Activated naive CD8-positive, alpha-beta T cell treated with anti-CD3 and anti-CD28 coated beads, Interleukin-2, amount 10 ng/mL, durations not matched to agents 7 days and 5 days (primary cell): ENCODE data around the gene SRXN1. TPM values are rescaled to one million over a fixed set of nuclear protein-coding genes. Genes with fewer than 3 reads are reported as not detected.
A peak's percentile ranks its signal among the peaks of the same experiment; 100 is the strongest.

Experiments
- ATAC-seq: fragments of 150-1000 bp; cut with Tn5 transposase; one replicate; pipeline ENCODE4 v1.10.0; 2021; ENCODE audit warnings: low read depth, moderate library complexity
- POLR2A ChIA-PET: fragments of 350-600 bp; sonication (Branson Sonifier 250); formaldehyde crosslinking; loops from one replicate; lab custom pipeline; 2021; ENCODE audit warnings: antibody characterized with exemption; lab: Charles Lee
- DNase-seq: peaks from one replicate; pipeline ENCODE4 v3.0.0; 2021
- H3K27ac Mint-ChIP-seq: one replicate; pipeline ENCODE4 v1.8.0; 2022; ENCODE audit warnings: mild to moderate bottlenecking, mixed read lengths
- H3K27me3 Mint-ChIP-seq: one replicate; pipeline ENCODE4 v1.8.0; 2022; ENCODE audit warnings: mild to moderate bottlenecking, moderate library complexity, mixed read lengths
- H3K36me3 Mint-ChIP-seq: one replicate; pipeline ENCODE4 v1.8.0; 2021; ENCODE audit warnings: mild to moderate bottlenecking, mixed read lengths
- H3K4me1 Mint-ChIP-seq: one replicate; pipeline ENCODE4 v1.8.0; 2021; ENCODE audit warnings: mixed read lengths
- H3K4me3 Mint-ChIP-seq: one replicate; pipeline ENCODE4 v1.8.0; 2022; ENCODE audit warnings: mild to moderate bottlenecking, moderate library complexity, mixed read lengths
- H3K9me3 Mint-ChIP-seq: one replicate; pipeline ENCODE4 v1.8.0; 2021; ENCODE audit warnings: mixed read lengths
- total RNA-seq, 2 experiments: library from RNA; stranded (reverse); gene quantifications; one replicate each; pipeline ENCODE4 v1.2.3, GENCODE V29; 2021

Gene SRXN1
- total RNA-seq, 2 experiments from 2014 or later, result 11.6 to 11.7 TPM

DNA sequence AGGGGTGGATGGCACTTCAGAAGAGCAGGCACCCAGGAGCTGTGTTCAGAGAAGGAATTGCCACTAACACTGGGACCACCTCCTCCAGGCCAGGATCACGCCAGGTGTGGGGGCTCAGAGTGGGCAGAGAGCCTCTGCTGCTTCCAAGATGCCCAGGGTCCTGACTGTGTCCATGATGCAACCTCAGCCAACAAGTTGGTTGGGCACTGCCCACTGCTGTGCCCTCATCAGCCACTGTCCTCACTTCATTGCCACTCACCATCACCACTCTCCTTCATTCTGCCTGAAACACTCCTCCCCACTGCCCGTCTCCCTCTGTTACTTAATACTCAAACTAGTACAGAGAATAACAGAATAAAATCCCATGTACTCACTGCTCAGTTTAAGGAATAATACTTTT lies 26.4 kb downstream of the SRXN1 start:
- H3K27ac Mint-ChIP-seq, result no peak overlapping the region
- H3K27me3 Mint-ChIP-seq, result peaks cover 13% of the 10 kb centered on the region
- POLR2A ChIA-PET, result no interaction called here
- DNase-seq, result no peak
- H3K9me3 Mint-ChIP-seq, result no peaks in the 10 kb centered on the region
- ATAC-seq, result no peak
- no peaks in the 10 kb centered on the region for H3K36me3 Mint-ChIP-seq
- no peaks in the 10 kb centered on the region for H3K4me1 Mint-ChIP-seq
- no peak overlapping the region for H3K4me3 Mint-ChIP-seq

DNA sequence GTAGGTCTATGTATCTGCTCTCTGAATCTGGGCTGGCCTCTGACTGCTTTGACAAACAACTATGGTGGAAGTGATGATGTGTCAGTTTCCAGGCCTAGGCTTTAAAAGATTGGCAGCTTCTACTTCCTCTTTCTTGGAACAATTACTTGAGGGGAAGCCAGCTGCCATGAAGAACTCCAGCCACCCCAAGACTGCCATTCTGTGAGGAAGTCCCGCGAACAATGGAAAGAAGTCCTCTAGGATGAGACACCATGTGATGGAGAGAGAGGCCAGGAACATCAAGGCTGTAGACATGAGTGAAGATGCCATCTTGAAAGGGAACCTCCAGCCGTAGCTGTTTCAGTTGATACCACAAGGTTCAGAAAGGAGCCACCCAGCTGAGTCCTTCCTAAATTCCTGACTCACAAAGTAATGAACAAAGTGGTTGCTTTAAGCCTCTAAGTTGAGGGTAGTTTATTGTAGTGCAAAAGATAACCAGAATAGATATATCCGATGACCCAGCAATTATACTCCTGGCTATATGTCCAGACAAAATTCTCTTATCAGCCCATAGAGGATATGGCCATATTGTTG lies 27.6 kb downstream of the SRXN1 start:
- no peak for ATAC-seq
- Mint-ChIP-seq H3K4me3 (no peak overlapping the region), H3K27me3 (peaks cover 16% of the 10 kb centered on the region), H3K27ac (no peak overlapping the region), H3K36me3 (no peaks in the 10 kb centered on the region), H3K9me3 (no peaks in the 10 kb centered on the region), H3K4me1 (no peaks in the 10 kb centered on the region)
- DNase-seq, result no peak
- POLR2A ChIA-PET, result no interaction called here

DNA sequence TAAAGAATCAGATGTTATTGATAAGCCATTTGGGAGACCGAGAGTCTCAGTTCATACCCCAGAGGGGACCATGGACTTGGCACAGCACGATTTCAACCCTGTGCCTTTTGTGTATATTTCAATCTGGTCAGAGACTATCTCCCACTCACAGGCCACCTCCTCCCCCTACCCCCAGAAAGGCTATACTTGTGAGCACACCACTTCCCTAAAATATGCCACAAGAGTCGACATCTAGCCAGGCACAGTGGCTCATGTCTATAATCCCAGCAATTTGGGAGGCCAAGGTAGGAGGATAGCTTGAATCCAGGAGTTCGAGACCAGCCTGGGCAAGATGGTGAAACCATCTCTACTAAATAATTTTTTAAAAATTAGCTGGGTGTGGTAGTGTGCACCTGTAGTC lies 29.3 kb downstream of the SRXN1 start:
- Mint-ChIP-seq H3K27ac (no peak overlapping the region), H3K27me3 (peaks cover 19% of the 10 kb centered on the region), H3K4me3 (no peak overlapping the region), H3K36me3 (no peaks in the 10 kb centered on the region), H3K9me3 (no peaks in the 10 kb centered on the region), H3K4me1 (no peaks in the 10 kb centered on the region)
- DNase-seq (no peak), ATAC-seq (no peak)
- POLR2A ChIA-PET, result no interaction called here

GRCh38 chr20:623021-623420 lies 30.0 kb downstream of the SRXN1 start:
- Mint-ChIP-seq H3K4me1 (no peaks in the 10 kb centered on the region), H3K27ac (no peak overlapping the region), H3K4me3 (no peak overlapping the region), H3K9me3 (no peaks in the 10 kb centered on the region), H3K27me3 (peaks cover 19% of the 10 kb centered on the region), H3K36me3 (no peaks in the 10 kb centered on the region)
- POLR2A ChIA-PET, result no interaction called here
- ATAC-seq, result no peak
- no peak for DNase-seq

DNA sequence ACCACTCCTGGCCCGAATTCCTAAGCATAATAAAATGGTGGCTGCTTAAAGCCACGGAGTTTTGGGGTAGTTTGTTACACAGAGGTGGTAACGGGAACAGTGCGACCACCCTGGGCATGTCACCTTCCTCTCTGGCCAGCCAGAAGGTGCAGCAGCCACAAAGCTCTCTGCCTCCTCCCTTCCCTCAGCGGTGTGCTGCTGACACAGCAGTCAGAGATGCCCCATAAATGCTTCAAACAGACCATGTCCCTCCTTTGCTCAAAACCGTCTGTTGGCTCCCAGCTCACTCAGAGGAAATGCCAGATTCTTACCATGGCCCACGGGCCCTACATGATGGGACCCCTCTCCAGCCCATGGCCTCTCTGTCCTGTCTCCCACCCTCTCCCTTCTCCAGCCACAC lies 30.8 kb downstream of the SRXN1 start:
- Mint-ChIP-seq H3K36me3 (no peaks in the 10 kb centered on the region), H3K27me3 (peaks cover 25% of the 10 kb centered on the region), H3K27ac (no peak overlapping the region), H3K4me1 (no peaks in the 10 kb centered on the region), H3K9me3 (peaks cover 1% of the 10 kb centered on the region), H3K4me3 (no peak overlapping the region)
- ATAC-seq, result no peak
- POLR2A ChIA-PET, result no interaction called here
- DNase-seq, result no peak

GRCh38 chr20:621125-621756 lies 31.8 kb downstream of the SRXN1 start:
- H3K27me3 Mint-ChIP-seq, result peaks cover 21% of the 10 kb centered on the region
- POLR2A ChIA-PET, result no interaction called here
- ATAC-seq, result no peak
- peaks cover 1% of the 10 kb centered on the region for H3K9me3 Mint-ChIP-seq
- H3K36me3 Mint-ChIP-seq, result no peaks in the 10 kb centered on the region
- no peak overlapping the region for H3K27ac Mint-ChIP-seq
- H3K4me3 Mint-ChIP-seq, result no peak overlapping the region
- H3K4me1 Mint-ChIP-seq, result no peaks in the 10 kb centered on the region
- no peak for DNase-seq

GRCh38 chr20:620246-620645 lies 32.8 kb downstream of the SRXN1 start:
- peaks cover 24% of the 10 kb centered on the region for H3K27me3 Mint-ChIP-seq
- H3K36me3 Mint-ChIP-seq, result no peaks in the 10 kb centered on the region
- peaks cover 1% of the 10 kb centered on the region for H3K9me3 Mint-ChIP-seq
- H3K4me3 Mint-ChIP-seq, result no peak overlapping the region
- no peak overlapping the region for H3K27ac Mint-ChIP-seq
- H3K4me1 Mint-ChIP-seq, result no peaks in the 10 kb centered on the region
- POLR2A ChIA-PET, result no interaction called here
- DNase-seq (no peak), ATAC-seq (no peak)

DNA sequence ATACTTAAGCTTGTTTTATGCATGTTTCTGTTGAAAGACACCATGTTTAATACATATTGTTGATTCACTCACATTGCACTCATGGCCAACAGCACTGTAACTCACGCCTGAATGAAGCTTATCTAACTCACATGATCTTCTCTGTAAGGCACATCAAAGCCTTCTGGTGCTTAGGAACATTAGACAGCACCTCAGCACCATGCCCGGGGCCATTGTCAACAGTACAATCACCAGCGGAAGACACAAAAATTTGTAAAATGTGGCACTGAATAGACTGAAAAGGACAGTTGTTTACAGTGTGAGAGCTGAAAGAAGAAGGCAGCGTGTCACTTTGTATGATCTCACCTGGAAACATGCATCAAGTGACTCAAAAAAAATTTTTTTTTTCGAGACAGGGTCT lies 34.0 kb downstream of the SRXN1 start:
- POLR2A ChIA-PET, result no interaction called here

DNA sequence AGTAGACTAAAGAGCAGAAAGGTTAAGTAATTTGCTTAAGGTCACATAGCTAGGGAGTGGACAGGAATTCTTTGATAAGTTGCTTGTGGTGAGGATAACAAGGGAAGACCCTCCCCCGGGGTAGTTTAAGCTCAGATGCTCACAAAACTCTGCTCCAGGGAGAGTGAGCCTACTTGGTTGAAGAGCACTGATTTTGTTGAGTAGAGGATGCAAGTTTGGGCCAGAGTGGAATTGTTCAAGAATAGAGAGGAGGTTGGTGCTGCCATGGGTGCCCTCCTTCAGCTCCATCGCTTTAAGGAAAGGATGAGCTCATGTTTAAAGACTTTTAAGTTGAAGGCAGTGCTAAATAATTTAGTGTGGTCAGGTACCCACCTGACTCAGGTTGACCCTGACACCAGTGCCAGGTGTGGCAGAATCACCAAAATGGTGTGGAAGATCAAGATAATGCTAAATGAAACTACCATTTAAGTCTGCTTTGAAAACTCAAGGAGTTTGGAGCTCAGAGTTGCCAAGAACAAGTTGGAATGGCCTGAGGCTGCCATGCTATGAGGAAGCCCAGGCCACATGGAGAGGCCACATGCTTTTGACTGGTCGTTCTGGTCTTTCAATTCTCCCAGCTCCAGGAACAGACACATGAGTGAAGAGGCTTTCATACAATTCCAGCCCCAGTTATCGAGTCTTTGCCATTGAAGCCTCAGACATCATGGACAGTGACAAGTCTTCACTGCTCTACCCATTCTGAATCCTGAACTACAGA lies 34.9 kb downstream of the SRXN1 start:
- no peaks in the 10 kb centered on the region for H3K36me3 Mint-ChIP-seq
- no peaks in the 10 kb centered on the region for H3K4me1 Mint-ChIP-seq
- no peak for DNase-seq
- H3K4me3 Mint-ChIP-seq, result no peak overlapping the region
- H3K27ac Mint-ChIP-seq, result no peak overlapping the region
- POLR2A ChIA-PET, result no interaction called here
- peaks cover 1% of the 10 kb centered on the region for H3K9me3 Mint-ChIP-seq
- peaks cover 28% of the 10 kb centered on the region for H3K27me3 Mint-ChIP-seq
- no peak for ATAC-seq

More for the DNA sequence above, 34.0 kb downstream of the SRXN1 start:
- Mint-ChIP-seq H3K27ac (no peak overlapping the region), H3K36me3 (no peaks in the 10 kb centered on the region), H3K27me3 (peaks cover 24% of the 10 kb centered on the region), H3K4me3 (no peak overlapping the region), H3K4me1 (no peaks in the 10 kb centered on the region), H3K9me3 (peaks cover 1% of the 10 kb centered on the region)
- DNase-seq, result no peak
- ATAC-seq, result no peak

GRCh38 chr20:615514-615913 lies 37.5 kb downstream of the SRXN1 start:
- H3K27ac Mint-ChIP-seq, result no peak overlapping the region
- ATAC-seq, result no peak
- POLR2A ChIA-PET, result interaction anchor here (0.5 kb wide), 1 partner anchor 162 kb away, joined by 3 read pairs; no protein-coding TSS in a partner anchor
- H3K4me1 Mint-ChIP-seq, result no peaks in the 10 kb centered on the region
- peaks cover 1% of the 10 kb centered on the region for H3K9me3 Mint-ChIP-seq
- no peak overlapping the region for H3K4me3 Mint-ChIP-seq
- no peak for DNase-seq
- H3K36me3 Mint-ChIP-seq, result no peaks in the 10 kb centered on the region
- H3K27me3 Mint-ChIP-seq, result peaks cover 45% of the 10 kb centered on the region

GRCh38 chr20:611843-612185 lies 41.2 kb downstream of the SRXN1 start:
- Mint-ChIP-seq H3K27me3 (peaks cover 50% of the 10 kb centered on the region), H3K9me3 (no peaks in the 10 kb centered on the region), H3K27ac (no peak overlapping the region), H3K36me3 (no peaks in the 10 kb centered on the region), H3K4me1 (peaks cover 2% of the 10 kb centered on the region), H3K4me3 (no peak overlapping the region)
- no peak for DNase-seq
- POLR2A ChIA-PET, result no interaction called here
- no peak for ATAC-seq

DNA sequence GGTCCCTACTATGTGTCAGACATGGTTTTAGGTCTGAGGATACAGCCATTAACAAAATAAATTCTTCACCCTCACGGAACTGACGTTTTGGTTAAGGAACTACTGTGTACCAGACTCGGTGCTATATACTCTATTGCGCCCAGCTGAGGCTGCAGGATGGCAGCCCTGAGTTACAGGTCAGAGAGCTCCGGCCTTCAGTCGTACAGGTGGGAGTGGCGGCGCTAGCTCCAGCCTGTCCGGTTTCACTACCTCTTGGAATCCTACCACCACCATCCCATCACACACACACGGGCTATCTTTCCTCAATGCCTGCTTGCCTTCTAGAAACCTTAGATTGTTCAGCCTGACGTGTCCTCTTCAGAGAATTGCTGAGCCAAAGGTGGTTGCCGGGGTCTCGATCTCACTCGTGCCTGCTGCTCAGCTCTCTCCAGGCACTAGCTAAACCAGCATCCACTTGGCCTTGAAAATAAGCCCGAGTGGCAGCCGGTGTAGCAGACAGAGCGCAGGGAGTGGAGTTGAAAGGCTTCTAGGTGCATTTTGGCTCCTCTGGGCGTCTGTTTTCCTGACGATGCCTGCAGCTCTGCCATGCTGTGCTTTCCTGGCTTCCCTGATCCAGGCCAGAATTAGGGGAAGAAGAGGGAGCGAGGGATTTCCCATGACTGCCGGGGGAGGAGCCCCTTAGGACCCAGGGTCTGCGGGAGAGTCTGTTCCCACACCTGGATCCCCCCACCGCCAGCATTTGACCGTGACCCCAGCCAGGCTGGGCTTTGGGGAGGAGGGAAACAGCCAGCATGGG lies 41.8 kb downstream of the SRXN1 start:
- Mint-ChIP-seq H3K9me3 (no peaks in the 10 kb centered on the region), H3K4me3 (no peak overlapping the region), H3K36me3 (no peaks in the 10 kb centered on the region), H3K4me1 (peaks cover 2% of the 10 kb centered on the region), H3K27me3 (peaks cover 50% of the 10 kb centered on the region), H3K27ac (no peak overlapping the region)
- DNase-seq (no peak), ATAC-seq (no peak)
- POLR2A ChIA-PET, result no interaction called here

DNA sequence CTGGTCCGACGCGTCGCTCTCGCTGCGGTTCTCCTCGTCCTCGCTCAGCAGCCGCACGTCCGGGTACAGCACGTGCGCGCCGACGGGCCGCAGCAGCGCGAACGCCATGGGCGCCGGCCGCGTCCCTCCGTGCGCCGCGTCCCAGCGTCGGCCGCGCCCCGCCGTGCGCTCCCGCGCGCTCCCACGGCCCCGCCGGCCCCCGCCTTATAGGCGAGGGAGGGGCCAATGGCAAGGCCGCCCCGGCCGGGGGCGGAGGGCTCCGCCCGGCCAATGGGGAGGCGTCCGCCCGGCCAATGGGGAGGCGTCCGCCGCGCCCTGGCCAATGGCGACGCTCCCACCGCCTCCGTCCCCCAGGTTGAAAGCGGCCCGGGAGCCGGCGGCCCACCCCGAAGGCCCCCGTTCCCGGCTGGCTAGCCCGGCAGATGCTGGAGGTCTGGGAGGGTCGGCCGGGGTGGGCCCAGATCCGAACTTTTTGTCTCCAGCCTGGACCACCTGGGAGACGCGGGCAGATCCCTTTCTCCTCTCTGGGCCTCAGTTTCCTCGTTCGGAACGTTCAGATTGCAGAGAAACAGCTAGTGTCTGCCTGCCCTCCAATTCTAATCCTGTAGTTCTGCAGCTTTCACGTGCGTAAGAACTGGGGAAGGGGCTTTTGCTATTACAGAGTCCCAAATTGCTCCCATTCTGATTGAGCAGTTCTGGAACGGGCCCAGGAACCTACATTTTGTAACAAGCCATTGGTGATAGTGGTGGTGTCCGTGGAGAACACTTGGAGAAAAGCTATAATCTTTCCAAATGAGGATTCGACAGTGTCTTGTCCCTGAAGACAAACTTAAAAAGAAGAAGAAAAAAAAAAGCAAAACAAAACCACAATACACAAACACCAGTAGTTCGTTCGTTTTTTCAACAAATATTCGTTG lies 42.6 kb downstream of the SRXN1 start, which contains the start of gene TCF15:
TSS of gene TCF15 (minus strand) at position 180 of the 917 bp plus-strand sequence. CDS start at position 108, 72 bp downstream.
- no peaks in the 10 kb centered on the region for H3K36me3 Mint-ChIP-seq
- POLR2A ChIA-PET, result no interaction called here
- H3K27me3 Mint-ChIP-seq, result peaks cover 47% of the 10 kb centered on the region
- H3K9me3 Mint-ChIP-seq, result no peaks in the 10 kb centered on the region
- no peak within 1 kb of the TSS for H3K4me3 Mint-ChIP-seq
- DNase-seq (peak; percentile 47), ATAC-seq (peak; percentile 28)
- H3K4me1 Mint-ChIP-seq, result peaks cover 2% of the 10 kb centered on the region
- no peak within 1 kb of the TSS for H3K27ac Mint-ChIP-seq
